Activated gamma-delta T cell treated with Interleukin-2 at 50 U/mL for 16 hours (primary cell): Measurements from ENCODE around the gene IQCC.
A peak's percentile ranks its signal among the peaks of the same experiment; 100 is the strongest.

ENCODE experiments used
- DNase-seq: peaks from one replicate; pipeline ENCODE4 v3.0.0-alpha.2; 2020

The IQCC gene

GRCh38 chr1:32224285-32224684 is 18.8 kb downstream of the IQCC start:
- DNase-seq, result no peak

- no peak for DNase-seq
Observed at GRCh38 chr1:32228771-32229170, 23.3 kb downstream of the IQCC start.

GRCh38 chr1:32231843-32232432 is 26.5 kb downstream of the IQCC start:
- DNase-seq, result no peak

DNA sequence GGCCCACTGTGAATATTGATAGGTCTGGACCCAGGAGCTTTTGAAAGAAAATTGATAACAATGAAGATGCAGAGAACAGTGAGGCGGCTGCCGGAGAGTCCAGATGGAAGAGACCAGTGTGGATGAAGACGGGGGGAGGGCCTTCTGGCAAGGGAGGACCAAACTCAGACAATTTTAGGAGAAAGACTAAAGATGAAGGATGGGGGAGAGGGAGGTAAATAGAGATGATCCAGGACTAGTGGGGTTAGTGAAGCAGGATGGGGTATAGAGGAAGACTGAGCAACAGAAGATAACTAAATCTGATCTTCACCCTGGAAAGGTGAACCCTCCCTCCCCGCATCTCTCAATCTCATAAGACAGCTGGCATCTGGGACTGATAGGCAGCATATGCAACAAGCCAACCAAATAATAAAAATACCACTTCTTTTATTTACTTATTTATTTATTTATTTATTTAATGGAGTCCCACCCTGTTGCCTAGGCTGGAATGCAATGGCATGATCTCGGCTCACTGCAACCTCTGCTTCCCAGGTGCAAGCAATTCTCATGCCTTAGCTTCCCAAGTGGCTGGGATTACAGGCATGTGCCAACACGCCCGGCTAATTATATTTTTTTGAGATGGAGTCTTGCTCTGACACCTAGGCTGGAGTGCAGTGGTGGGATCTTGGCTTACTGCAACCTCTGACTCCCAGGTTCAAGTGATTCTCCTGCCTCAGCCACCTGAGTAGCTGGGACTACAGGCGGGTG is 27.3 kb downstream of the IQCC start:
- DNase-seq, result no peak

DNA sequence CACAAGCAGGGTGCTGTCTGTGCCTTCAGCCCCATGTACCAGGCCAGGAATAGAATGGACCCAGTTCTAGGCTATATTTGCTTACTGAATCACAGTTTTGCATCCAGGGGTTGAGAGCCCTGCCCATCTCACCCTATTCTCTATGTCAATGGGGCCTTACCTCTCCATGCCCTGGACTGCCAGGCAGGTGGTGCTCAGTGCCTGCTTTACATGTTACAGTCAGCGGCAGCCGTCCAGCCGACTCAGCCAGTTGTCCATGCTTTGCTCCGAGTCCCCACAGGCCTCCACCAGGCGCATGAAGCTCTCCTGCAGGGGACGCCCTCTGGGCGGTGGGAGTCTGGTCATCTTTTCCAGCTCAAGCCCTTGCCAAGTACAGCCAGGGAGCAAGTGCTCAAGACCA is 29.3 kb downstream of the IQCC start:
- DNase-seq, result no peak

- DNase-seq, result no peak
Observed at GRCh38 chr1:32239337-32239736, 33.9 kb downstream of the IQCC start.

DNA sequence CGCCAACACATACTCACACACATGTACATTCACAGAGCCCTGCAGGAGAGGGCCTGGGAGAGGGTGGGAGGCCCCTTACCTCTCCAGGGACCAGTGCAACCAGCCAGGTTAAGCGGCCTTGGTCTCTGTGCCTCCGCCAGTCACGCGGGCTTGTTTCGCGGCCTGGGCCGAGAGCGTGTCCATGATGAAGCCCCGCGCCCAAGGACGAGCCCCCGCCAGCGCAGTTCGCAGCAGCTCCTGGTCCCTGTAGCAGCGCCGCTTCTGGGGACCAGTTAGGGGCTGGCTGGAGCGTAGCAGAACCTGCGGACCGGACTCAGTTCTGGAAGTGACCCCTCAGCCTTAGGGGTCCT is 34.3 kb downstream of the IQCC start:
- no peak for DNase-seq

DNA sequence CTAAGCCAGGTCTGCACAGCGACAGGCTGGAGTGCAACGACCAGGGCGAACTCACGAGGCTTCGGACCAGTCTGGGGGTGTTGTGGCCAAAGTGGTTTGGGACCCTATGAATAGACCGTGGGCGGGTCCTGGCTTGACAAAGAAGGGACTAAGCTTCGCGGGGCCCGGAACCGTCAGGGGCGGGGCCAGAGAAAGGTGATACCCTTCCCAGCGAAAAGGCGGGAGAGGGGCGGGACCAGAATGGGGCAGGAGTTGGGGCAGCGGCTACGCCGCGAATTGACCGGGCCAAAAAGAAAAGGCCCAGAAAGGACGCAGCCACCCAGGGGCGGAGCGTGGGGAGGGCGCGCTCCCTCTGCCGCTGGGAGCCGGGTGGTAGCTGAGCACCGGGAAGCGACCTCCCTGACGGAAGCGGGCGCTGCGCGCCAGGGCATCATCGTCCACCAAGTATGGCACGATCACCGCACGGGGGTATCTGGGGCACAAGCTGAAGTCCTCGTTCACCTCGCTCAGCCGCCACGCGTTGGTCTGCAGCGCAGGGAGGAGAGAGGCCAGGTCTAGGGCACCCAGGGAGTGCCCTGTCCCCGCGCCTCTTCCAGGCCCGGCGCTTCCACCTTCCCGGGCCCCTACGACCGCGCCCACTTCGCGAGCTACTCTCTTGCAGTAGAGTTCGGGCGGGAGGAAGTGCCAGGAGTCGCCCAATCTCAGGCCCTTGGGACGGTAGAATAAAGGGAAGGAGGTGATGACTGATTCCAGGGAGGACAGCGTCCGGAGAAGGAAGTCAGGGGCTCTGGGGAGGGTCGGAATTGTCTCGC is 34.9 kb downstream of the IQCC start:
- peak; percentile 63 for DNase-seq

DNA sequence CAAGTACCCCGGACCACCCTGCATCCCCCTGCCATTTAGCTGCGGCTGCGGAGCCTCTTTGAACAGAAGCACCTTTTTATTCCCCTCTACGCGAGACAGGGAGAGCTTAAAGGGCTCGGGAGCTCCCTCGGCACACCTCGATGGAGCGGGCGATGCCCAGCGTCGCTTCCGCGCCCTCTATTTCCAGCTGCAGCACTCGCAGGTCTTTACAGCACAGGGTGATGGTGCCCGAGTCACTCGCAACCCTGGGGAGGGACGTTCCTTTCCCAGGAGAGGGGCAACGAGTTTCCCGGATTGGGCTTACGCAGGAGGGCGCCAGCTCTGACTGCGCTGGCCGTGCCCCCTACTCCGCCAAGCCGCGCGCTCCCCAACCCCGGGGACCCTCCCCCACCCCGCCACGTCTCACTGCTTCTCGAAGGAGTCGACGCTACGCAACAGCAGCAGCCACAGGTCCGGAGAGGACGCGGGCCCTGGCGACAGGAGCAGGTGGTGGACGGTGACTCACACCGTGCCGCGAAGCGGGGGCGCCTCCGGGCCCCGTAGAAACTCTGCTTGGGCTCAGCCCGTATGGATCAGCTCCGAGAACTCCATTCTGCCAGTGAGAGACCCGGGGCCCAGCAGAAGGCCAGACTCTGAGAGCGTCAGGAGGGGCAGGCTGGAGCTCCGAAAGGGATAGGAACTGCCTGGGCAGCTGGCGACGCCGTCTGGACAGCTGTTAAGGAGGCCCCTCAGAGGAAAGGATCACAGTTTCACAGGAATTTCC is 35.7 kb downstream of the IQCC start:
- peak; percentile 35 for DNase-seq

GRCh38 chr1:32242341-32242851 is 36.9 kb downstream of the IQCC start:
- no peak for DNase-seq

DNA sequence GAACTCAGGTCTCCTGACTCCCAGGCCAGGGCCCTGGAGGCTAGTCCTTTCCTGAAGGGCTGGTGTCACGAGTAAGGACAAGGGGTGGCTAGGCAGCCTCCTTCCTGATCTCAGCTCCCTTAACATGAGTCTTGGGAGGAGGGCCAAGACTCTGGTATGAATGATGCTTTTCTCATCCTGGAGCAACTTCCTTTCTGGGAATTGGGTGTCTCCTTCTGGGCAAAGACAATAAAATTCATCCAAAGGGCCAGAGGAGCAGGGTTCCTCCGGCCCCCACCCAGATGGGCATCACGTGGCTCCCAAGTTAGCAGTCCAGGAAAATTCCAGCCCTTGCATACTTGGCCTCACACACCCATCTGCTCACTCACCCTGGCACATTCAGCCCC is 41.4 kb downstream of the IQCC start, which contains the start of gene FAM167B:
TSS of gene FAM167B (plus strand) at position 335 of the 386 bp plus-strand sequence. CDS start 200 bp downstream, outside the sequence.
- no peak for DNase-seq

DNA sequence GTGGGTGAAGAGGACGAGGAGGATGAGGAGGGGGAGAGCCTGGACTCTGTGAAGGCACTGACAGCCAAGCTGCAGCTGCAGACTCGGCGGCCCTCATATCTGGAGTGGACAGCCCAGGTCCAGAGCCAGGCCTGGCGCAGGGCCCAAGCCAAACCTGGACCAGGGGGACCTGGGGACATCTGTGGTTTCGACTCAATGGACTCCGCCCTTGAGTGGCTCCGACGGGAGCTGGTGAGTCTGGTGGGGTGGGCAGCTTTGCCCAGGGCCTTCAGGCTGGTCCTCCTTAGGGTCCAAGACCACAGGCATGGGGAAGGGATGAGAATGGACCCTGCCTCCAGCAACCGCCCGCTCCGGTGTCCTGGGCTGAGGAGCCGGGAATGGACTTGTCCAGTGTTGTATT is 42.0 kb downstream of the IQCC start:
- no peak for DNase-seq

- DNase-seq, result peak; percentile 73
Observed at GRCh38 chr1:32247983-32248889, 42.8 kb downstream of the IQCC start.

DNA sequence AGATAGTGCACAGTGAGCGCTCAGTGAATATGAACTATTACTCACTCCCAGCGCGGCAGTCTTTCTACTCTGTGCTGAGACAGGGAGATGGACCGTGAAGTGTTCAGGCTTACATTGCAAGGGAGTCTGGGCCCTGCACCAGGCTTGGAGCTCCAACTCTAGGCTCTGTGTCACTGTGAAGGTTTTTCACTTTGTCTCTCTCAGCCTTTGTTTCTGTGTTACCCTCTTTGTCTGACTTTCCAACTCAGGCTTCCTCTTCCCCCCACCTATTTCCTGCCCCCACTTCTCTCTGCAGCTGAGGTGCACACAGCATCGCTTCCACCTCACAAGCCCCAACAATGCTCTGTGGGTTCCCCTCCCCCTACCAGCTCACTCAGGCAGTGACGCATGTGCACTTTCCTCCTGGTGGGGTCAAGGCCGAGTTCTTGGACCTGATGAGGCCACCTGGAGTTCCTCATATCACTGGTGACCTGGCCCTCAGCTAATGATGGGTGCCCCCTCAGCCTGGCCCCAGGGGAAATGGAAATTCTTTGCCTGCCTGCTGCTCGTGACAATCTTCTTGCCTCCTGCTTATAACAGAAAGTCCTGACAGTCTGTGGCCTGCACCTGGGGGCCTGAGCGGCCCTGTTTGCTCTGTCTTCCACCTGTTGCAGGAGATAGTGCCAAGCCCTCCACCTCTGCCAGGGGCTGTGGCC is 44.5 kb downstream of the IQCC start:
- peak; percentile 87 for DNase-seq

DNA sequence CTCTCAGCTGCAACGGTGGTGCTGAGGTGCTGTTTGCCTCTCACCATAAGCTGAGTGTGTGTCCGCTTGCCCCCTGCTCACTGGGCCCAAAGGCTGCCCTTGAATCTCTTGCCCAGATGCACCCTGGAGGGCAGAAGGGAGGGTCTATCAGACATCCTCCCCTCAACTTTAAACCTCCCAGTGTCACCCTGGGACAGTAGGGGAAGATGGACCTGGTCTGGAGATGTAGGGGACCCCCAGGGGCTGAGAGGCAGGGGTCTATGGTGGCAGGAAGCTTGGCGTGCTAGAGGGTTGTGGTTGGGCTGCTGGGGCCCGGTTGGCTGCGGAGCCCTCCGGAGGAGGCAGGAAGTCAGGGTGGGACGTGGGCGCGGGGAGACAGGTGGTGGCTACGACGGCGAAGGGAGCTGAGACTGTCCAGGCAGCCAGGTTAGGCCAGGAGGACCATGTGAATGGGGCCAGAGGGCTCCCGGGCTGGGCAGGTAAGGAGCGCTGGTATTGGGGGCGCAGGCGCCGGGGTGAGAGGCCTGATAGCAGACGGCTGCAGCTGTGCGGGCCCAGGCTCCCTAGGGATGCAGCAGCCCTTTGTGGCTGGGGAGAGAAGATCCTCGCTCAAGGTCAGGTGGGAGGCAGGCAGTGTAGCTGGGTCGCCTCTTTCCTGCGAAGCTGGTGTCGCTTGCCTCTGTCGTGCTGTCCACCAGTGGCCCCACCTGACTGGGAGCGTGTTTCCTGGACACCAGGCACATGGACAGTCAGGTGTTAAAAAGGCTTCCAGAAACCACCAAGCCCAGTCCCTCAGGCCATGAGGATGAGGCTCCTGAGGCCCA is 45.6 kb downstream of the IQCC start, which contains the start of gene LCK:
TSS of gene LCK (plus strand) at position 373 of the 824 bp plus-strand sequence. CDS start 23,065 bp downstream, outside the sequence.
- DNase-seq, result peak; percentile 69

DNA sequence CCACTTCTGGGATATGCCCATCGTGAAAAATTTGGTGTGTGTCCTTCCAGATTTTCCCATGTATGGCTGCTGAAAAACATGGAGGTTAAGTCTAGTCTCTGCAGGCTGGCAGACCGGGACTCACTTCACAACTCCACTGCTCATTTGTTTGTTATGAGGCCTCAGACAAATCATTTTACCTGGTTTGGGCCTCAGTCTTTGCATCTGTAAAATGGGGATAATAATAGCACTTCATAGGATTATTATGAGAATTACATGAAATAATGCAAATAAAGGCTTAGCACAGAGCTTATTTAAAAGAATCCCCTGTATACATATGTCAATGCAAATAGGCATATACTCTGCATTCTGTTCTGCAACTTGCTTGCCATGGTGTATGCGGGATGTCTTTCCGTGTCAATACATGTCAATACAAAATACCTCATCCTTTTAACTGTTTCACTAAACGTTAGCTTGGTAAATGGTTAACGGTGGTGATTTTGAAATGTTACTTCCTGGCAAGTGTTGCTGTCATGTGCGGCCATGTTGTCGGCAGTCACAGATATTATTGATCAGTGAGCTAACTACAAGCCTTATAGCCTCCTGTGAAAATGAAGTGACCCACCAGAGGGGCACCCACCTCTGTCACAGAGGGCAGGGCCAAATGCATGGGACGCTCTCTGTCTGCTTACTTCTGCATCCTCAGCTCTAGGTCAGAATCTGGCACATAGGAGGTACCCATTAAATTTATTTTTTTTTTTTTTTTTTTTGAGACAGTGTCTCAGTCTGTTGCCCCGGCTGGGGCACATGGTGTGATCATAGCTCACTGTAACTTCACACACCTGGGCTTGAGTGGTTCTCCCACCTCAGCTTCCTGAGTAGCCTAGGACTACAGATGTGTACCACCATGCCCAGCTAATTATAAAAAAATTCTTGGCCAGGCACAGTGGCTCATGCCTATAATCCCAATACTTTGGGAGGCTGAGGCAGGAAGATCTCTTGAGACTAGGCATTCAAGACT is 49.9 kb downstream of the IQCC start:
- DNase-seq, result no peak

- no peak for DNase-seq
Observed at GRCh38 chr1:32256473-32257226, 51.2 kb downstream of the IQCC start.

DNA sequence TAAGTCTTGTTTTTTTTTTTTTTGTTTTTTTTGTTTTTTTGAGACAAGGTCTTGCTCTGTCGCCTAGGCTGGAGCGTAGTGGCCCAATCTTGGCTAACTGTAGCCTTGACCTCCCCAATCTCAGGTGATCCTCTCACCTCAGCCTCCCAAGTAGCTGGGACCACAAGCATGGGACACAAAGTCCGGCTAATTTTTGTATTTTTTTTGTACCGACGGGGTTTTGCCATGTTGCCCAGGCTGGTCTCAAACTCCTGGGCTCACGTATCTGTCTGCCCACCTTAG is 51.7 kb downstream of the IQCC start:
- DNase-seq, result no peak
